ENCODE results near the gene CDH23.

The CDH23 gene

GRCh38 chr10:71442000-71442399, 45.3 kb downstream of the CDH23 start:
- DNase-seq = no peak

- no peak for DNase-seq
These were observed 46.3 kb downstream of the CDH23 start for GRCh38 chr10:71442859-71443570.

- no peak for DNase-seq
These were observed 47.0 kb downstream of the CDH23 start for GRCh38 chr10:71443676-71444075.

DNA sequence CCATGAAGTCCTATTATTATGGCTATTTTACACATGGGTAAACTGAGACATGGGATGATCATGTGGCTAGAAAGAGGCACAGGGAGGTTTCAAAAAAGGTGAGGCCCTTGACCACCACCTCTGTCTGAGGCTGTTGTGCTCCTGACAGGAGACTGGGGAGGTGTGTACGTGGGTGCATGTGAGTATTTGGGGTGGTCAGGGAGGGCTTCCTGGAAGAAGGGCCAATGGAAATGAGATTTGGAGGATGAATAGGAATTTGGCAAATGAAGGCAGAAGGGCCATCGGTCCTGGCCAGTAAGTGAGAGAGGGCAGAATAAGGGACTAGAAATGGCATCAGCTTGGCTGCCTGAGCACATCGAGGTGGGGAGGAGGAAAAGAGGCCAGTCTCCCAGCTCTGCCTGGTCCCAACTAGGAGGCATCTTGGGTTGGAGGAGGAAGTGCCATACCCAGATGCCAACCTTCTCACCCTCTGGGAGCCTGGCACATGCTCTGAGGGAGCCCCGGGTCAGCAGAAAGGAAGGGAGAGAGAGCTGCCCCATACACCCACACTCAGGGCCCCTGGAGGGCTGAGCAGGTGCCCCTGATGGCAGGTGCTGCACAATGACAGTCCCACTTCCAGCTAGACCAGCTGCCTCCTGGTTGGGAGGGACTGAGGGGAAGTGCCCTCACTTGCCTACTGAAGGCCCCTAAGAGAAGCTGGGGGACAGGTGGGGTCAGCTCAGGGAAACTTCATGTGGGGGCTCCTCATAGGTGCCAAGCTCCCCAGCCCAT, 47.7 kb downstream of the CDH23 start:
- no peak for DNase-seq

DNA sequence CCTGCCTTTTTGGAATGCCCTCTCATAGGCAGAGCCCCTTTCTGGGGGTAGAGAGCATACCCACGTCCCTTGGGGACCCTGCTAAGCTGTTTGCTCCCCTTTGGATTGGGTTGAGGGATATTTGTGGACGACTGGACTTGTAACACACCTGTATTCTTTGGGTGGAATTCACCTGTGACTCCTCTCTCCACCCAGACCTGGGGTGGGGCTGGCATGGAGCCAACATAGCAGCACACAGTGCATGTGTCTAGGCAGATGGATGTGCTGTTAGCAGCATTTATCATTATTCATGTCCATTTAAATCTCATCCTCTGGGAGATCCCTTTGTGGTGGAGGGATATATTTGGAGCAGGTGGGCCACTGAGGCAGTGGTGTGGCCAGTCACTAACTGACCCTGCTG, 51.0 kb downstream of the CDH23 start:
- DNase-seq = no peak

DNA sequence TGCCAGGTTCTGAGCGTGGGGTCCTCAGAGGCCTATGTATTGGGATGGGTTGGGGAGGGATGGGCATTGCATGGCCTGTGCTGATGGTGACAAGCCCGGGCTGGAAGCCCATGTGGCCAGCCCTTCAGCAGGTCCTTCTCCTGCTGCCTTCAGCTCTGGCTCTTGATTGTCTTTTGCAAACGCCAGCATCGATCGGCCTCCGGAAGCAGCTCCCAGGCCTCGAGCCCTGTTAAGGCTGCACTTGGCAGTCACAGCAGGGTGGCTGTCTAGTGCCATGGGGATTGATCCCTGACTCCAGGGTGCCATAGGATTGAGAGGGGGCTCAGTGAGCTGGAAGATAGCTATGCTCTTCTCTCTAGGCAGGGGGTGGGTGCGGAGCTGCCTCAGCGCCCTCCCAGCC, 51.4 kb downstream of the CDH23 start:
- DNase-seq = no peak

DNA sequence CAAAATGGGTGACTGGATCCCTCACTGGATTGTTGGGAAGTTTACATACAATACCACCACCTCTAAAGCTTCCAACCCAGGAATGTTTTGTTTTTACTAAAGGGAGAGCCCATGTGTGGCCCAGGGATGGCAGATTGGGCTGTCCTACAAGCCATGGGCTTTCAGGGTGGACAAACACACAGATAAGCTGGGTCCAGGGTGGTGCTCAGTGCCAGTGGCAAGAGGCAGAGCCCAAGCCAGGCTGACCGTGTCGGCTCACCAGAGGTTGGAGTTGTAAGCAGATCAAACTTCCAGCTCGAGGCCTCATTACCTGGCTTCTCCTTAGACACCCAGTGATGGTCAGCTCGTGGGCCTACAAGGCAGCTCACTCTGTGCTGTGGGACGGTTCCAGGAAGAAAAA, 52.3 kb downstream of the CDH23 start:
- no peak for DNase-seq

GRCh38 chr10:71451754-71452153, 55.0 kb downstream of the CDH23 start:
- no peak for DNase-seq

GRCh38 chr10:71453186-71453585, 56.5 kb downstream of the CDH23 start:
- DNase-seq = no peak

- DNase-seq = no peak
These were observed 57.6 kb downstream of the CDH23 start for GRCh38 chr10:71454347-71454746.

GRCh38 chr10:71455035-71455434, 58.3 kb downstream of the CDH23 start:
- no peak for DNase-seq

DNA sequence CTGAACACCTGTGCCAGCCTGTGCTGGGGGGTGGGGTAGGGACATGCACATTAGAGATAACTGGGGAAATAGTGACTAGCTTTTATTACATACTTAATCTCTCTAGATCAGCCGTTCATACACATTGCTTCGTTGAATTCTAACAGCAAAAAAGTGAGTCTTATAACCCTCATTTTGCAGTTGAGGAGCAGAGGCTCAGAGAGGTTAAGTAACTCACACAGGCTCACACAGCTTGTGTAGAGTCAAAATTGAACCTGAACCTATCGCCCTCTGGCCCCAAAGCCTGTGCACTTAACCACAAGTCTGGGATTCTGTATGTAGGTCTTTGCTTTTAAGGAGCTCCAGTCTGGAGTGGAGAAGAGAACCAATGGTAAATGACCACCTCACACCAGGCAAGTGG, 59.9 kb downstream of the CDH23 start:
- no peak for DNase-seq

DNA sequence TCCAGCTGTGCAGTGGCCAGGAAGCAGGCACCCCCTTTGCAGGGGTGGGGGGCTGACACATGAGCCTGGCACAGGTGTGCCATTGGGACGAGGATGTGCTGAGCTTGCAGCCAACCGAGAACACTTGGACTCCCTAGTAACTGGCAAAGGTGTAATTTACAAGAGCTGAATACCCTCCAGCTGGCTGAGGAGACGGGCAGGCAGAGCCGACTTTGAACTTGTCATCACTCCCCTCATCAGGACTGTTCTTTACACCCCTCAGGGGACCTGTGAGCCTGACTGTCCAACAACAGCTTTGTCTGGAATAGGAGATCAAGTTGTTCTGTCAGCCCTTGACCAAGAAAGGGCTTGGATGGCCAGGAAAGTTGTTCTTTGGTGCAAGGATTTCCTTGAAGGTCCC, 61.2 kb downstream of the CDH23 start:
- no peak for DNase-seq

DNA sequence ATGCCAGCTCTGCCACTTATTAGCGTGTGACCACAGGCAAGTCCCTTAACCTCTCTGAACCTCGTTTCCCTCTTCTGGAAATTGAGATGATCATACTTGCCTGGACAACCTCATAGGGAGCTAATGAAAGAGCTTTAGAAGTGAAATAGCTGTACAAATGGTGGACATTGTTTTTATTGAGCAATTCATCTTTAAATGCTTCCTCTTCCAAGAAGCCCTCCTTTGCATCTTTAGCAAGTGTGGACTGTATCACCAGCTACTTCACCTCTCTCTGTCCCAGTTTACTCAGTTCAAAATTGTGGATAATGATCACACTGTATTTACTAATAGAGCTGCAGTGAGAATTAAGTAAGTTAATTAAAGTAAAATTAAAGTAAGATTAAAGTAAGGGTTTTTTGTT, 61.7 kb downstream of the CDH23 start:
- DNase-seq = no peak

GRCh38 chr10:71459513-71459912, 62.8 kb downstream of the CDH23 start:
- no peak for DNase-seq

GRCh38 chr10:71460615-71461014, 63.9 kb downstream of the CDH23 start:
- DNase-seq = no peak

DNA sequence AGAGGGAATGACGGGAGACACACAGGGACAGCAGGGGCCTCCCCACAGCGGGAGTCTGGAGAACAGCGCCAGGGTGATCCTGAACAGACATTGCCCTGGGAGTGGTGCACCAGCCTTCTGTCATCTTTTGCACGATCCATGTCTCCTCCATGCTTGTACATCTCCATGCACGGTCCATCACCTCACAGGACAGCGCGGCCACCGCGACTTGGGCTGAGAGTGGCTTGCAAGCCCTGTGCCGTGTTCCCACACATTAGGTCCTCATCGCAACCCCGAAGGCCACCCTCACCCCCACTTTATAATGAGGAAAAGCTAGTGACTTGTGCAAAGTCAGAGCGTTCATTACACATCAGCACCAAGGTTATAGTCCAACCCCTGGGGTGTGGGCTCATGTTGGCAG, 64.7 kb downstream of the CDH23 start:
- no peak for DNase-seq

GRCh38 chr10:71462062-71462935, 65.6 kb downstream of the CDH23 start:
- DNase-seq = no peak

GRCh38 chr10:71463111-71463510, 66.4 kb downstream of the CDH23 start:
- no peak for DNase-seq

DNA sequence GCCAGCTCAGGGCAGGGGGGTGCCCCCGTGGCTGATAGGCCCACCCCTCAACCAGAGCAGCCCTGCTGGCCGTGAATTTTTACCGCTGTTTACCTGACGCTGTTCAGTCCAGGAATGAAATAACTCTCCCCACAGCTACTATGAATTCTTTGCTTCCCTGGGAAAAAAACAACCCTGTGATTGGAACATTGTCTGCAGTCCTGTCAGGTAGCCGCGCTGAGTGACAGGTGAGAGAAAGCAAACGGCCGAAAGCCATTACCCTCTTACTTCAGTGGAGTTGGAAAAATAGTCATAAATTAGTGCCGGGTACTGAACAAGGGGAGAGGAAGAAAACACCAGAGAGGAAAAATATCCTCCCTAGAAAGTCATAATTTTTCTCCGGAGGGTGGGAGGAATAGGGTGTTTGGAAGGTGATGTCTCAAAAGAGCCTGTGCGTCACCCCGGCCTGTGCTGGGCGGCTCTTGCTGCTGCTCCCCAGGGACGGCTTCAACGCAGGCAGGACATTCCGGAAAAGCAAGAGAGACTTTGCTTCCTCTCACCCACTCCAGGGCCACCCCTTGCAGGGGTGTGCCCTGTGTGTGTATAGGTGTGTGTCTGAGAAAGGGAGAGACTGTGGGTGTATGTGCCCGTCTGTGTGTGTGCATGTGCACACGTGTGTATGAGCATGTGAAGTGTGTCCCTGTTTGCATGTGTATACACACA, 69.0 kb downstream of the CDH23 start:
- no peak for DNase-seq

- no peak for DNase-seq
These were observed 69.6 kb downstream of the CDH23 start for GRCh38 chr10:71466330-71466729.

DNA sequence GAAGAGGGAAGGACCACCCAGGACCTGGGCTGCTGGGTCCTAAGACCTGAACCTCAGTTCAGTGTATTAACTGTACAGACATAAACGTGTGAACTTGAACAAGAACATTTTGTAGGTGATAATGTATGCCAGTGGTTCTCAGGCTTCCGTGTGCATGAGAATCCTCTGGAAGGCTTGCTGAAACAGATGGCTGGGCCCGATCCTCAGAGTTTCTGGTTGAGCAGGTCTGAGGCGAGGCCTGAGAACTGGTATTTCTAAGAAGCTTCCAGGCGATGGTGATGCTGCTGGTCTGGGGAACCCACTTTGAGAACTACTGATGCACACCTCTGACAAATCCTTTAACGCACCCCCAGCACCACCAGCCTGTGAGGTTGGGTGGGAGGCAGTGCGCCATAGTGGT, 70.4 kb downstream of the CDH23 start:
- no peak for DNase-seq
